HG03196 (cell line): ENCODE measurements around the gene ATP8B3.

Source experiments
- ATAC-seq: cut with Tn5 transposase; IDR thresholded peaks from one replicate; pipeline ENCODE4 v1.9.1; 2021; ENCODE audit not compliant: unreplicated experiment

ATP8B3 gene

DNA sequence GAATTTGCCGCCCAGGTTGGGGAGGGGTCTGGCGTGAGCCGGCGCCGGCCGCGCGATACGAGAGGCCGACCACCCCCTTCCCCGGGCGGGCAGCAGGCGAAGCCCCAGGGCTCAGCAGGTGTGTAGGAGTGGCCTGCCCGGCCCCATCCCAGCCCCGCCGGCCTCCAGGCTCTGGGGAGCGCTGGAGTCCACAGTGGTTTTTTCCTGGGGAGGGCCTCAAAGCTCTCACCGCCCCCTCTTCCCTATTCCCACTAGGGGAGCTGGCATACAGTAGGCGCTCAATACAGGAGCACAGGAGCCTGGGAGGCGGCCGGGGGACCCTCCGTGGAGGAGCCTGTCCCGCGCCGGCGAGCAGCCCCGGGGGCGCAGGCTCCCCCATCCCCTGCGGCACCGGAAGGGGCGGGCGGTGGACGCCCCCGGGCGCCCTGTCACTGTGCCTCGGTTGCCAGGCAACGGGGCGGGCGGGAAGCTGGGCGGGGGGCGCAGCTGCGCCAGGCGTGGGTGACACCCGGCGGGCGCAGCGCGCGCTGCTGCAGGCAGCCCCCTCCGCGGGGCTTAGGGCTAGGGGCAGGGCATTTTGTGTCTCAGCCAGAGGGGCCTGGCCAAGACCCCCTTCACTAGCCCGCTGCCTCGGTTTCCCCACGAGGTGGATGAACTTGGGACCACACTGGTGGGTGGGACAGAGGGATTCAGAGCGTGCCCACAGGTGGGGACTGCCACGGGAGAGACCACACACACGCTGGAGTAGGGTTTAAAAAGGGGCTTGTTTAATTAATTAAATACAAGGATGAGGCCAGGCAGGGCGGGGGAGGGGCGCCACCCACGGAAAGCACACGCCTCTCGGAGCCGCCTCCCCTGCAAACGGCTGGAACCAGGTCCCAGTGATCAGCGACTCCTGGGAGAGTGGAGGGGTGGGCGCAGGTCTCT lies 39.8 kb upstream of the ATP8B3 start:
- ATAC-seq = no peak

- no peak for ATAC-seq
Observed at GRCh38 chr19:1850809-1851653, 39.0 kb upstream of the ATP8B3 start.

DNA sequence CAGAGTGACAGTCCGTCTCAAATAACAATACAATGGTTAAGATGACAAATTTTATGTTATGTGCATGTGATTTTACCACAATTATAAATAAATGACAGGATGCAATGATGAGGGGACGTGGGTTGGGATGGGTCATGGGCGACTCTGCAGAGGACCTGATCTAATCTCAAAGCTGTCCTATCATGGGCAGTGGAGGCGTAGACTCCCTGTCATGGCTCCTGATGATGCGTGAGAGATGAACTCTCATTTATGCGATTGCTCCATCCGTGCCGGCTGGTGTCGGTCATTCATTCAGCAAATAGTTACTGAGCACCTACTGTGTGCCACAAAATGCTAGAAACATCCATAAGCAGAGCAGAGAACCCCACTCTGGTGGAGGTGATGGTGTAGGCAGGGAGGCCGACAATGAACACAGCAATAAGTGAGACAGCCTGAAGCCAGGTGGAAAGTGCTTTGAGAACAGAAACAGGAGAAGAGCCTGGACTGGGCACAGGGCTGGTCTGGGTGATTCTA lies 37.9 kb upstream of the ATP8B3 start:
- ATAC-seq = no peak

DNA sequence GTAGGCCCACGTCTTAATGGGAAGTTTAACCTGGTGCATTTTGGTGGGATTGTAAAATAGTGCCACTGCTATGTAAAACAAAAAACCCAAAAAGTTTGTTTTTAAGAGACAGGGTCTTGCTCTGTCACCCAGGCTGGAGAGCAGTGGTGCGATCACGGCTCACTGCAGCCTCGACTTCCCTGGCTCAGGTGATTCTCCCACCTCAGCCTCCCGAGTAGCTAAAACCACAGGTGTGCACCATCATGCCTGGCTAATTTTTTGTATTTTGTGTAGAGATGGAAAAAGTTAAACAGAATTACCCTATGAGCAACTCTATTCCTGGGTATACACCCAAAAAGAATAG lies 37.0 kb upstream of the ATP8B3 start:
- no peak for ATAC-seq

- ATAC-seq = peak; percentile 63
Observed at GRCh38 chr19:1848399-1849131, 36.5 kb upstream of the ATP8B3 start, which contains the start of gene REXO1. Gene REXO1 (minus strand): TSS chr19:1848483. CDS start chr19:1848358, 125 bp downstream.

DNA sequence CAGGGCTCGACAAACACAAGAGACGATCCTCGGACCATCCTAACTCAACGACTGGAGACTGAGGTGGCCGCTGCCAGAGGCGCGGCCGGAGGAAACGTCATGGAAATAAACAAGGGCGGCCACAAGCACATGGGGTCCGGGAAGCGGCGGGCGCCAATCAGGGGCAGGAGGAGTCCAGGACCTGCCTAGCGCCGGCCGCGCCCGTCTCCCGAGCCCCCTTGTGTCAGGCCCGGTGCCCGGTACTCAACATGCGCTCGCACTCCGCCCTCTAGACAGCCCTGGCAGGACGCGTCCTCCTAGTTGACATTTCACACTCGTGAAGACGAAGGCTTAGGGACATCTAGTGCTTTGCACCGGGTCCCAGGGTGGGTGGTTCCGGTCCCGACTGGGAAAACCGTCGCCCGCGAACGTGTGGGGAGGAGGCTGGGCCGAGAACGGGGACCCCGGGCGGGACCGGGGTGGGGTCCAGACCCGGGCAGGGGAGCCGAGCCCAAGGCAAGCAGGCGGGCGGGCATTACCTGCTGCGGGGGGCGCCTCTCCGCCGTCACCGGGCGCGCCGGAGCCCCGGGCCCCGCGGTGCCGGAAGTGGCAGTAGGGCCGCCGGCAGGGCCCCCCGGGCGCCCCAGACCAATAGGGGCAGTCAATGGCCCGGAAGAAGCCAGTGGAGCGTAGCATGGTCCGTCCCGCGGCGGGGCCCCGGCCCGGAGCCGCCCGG lies 35.8 kb upstream of the ATP8B3 start:
- ATAC-seq = peak; percentile 13

DNA sequence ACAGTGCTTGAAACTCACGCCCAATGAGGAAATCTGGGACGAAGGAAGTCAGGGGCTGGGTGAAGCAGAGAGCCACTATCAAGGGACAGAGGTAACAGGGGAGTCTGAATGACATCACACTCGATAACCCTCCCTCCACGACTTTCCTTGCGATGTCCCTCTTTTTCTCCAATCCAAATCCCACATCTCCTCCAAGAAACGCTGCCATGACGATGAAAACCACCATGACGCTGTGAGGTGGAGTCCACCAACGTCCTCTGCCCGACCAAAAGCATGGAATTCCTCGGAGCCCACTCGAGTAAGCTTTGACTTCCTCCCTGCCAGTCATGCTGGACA lies 35.2 kb upstream of the ATP8B3 start:
- no peak for ATAC-seq

DNA sequence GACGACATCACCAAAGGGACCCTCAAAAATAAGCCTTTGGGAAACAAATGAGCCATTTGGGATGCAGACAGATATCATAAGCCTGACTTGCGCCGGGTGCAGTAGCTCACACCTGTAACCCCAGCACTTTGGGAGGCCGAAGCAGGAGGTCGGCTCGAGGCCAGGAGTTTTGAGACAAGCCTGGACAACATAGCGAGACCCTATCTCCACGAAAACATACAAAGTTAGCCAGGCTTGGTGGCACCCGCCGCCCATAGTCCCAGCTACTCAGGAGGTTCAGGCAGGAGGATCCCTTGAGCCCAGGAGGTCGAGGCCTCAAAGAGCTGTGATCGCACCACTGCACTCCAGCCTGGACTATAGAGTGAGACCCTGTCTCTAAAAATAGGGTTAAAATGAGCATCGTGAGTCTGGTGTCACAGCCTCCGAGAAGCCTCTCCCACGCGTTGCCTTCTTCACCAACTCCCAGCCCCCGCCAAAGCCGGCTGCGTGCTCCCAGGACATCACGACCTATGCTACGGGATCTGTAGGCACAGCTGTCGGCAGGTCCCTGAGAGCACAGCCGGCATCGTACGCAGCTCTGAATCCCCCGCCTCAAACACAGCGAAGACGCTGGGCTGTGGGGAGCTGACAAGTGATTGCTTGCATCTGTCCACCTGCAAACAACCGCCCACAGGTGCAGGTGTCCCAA lies 34.6 kb upstream of the ATP8B3 start:
- ATAC-seq = no peak

DNA sequence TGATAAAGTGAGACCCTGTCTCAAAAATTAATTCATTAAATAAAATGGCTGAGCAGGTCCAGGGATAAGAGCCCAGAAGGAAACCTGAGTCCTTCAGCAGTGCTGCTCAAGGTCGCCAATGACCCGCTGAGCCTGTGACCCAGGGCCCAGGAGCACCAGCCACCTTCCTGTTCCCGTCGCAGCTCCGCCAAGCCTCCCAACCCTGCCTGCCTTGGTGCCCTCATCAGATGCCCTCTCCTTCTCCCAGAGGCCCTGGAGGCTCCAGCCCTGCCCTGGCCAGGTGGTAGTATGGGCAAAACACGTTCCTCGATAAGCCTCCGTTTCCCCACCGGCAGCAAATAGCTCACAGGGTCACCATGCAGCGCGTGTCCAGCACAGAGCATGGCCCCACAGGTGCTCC lies 33.6 kb upstream of the ATP8B3 start:
- no peak for ATAC-seq

- no peak for ATAC-seq
Observed at GRCh38 chr19:1845125-1845515, 33.0 kb upstream of the ATP8B3 start.

DNA sequence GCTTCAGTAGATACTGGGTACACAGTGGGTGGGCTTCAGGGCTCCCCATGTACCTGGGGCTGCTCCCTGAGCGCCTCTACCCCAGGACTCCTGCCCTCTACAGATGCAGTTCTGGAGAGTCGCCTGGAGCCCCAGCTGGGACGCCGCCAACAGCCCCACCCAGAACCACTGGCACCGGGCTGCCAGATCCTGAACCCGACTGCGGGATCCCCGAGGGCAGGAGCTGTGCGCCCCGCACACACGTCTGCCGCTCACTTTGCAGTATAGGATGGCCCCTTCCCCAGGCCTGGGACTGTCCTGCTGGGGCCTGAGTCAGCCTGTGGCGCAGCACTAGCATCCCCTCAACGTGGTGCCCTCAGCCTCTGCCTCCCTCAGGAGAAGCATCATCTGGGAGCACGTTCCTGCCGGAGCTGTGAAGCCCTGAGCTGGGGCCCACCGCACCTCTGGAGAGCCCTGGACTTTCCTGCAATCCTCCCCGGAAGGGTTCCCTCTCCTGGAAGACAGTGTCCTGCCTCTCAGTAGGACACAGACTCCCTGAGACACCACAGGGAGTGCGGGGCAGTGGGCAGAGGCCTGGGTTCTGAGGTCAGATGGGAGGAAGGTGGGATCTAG lies 32.5 kb upstream of the ATP8B3 start:
- no peak for ATAC-seq

GRCh38 chr19:1843646-1844394 lies 31.7 kb upstream of the ATP8B3 start:
- ATAC-seq = no peak

DNA sequence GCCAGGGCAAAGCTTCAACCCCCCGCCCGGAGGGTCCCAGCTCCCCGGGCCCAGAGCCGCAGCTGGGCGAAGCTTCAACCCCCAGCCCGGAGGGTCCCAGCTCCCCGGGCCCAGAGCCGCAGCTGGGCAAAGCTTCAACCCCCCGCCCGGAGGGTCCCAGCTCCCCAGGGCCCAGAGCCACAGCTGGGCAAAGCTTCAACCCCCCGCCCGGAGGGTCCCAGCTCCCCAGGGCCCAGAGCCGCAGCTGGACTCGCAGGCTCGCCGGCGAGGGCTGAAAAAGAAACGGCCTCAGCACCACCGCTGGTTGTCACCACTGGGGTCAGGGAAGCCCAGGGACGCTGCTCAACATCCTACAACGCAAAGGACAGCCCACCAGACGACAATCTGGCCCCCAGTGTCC lies 31.0 kb upstream of the ATP8B3 start:
- no peak for ATAC-seq

DNA sequence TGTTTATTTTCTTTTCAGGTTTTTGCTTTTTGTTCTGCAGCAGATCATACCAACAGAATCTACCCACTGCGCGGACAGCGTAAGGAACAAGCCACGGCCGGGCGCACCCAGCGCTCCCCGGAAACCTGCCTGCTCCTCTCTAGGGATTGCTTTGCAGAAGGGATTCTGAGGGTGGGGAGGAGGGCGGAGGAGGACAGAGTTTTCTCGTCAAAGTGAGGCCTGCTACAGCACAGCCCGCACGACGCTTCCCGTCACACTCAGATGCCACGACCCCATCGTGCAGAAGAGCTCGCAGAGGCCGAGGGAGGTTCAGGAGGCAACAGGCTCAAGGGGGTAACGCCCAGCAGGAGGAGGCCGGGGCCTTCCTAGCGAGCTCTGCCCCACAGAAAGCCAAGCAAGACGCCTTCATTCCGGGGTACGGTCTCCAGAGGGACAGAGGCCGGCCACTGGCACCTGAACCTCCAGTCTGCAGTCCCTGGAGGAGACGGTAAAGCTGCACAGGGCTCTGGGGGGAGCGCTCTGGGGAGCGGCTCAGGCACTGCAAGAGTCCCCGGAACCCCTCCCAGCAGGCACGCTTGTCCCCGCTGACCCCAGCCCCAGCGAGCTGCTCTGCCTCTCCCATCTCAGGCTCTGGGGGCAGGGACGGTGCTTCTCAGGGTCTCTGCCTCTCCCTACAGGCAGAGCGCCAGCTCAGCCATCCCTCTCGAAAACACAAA lies 29.3 kb upstream of the ATP8B3 start:
- ATAC-seq = no peak

- ATAC-seq = no peak
Observed at GRCh38 chr19:1840541-1841115, 28.6 kb upstream of the ATP8B3 start.

DNA sequence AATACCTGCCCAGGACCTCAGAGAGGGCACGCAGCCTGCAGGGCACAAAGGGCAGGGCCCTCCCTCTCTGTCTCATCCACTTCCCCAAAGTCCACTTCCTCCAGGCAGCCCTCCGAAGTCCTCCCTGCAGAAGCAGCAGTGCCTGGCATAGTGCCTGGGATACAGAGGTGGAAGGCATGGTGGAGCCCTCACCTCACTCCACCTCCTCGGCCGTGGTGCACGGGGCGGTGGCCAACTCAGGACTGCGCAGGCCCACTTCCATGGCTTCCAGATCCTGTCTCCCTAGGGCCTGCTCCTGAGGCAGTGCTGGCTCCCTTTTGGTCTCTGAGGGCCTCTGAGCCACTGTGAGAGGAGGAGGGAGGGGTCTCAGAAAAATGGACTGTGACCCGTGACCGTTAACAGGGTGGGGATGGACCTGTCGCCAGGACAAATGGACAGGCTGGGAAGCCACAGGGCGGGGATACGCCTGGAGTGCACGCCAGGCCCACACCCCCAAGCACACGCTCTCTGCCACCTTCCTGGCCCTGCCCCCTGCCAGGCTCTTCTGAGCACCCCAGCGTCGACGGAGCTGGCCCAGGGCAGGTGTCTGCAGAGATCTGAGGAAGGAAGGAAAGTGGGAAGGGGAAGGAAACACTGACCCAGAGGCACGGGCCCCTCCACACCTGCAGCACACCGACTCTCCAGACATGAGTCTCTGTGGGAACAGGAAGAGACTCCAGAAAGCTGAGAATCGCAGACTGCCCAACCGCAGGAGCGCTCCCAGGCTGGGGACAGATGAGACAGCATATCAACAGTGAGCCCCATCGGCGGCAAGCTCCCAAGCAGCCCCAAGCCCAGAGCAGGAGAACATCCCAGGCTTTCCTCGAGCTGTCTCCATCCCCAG lies 27.8 kb upstream of the ATP8B3 start:
- no peak for ATAC-seq

- no peak for ATAC-seq
Observed at GRCh38 chr19:1837625-1838105, 25.6 kb upstream of the ATP8B3 start.
